Measurements from ENCODE around the gene GNG10.
"Not testable (repeated sequence)": the region's sequence is repeated elsewhere in the genome, so short reads cannot be mapped to it uniquely, and the experiment has no call there.

Gene GNG10

GRCh38 chr9:111661150-111661801, at the start of gene GNG10:
Gene GNG10 (plus strand): TSS chr9:111661605. CDS start chr9:111661635, 30 bp downstream.
- peak; percentile 35 for DNase-seq (ENCODE audit: low spot score)

- no peak for DNase-seq (ENCODE audit: low spot score)
These were observed 47.9 kb upstream of the GNG10 start for GRCh38 chr9:111613436-111614040.

GRCh38 chr9:111615928-111616327, 45.5 kb upstream of the GNG10 start:
- DNase-seq (ENCODE audit: low spot score) = no peak

GRCh38 chr9:111617349-111617748, 44.1 kb upstream of the GNG10 start:
- DNase-seq (ENCODE audit: low spot score) = not testable (repeated sequence)

GRCh38 chr9:111621895-111622480, 39.4 kb upstream of the GNG10 start:
- DNase-seq (ENCODE audit: low spot score) = no peak

- DNase-seq (ENCODE audit: low spot score) = no peak
These were observed 38.8 kb upstream of the GNG10 start for GRCh38 chr9:111622626-111623025.

- no peak for DNase-seq (ENCODE audit: low spot score)
These were observed 34.0 kb upstream of the GNG10 start for GRCh38 chr9:111627260-111627963.

- no peak for DNase-seq (ENCODE audit: low spot score)
These were observed 33.0 kb upstream of the GNG10 start for GRCh38 chr9:111628411-111628810.

- DNase-seq (ENCODE audit: low spot score) = no peak
These were observed 31.0 kb upstream of the GNG10 start for GRCh38 chr9:111630182-111630963.

GRCh38 chr9:111630964-111631213, 30.5 kb upstream of the GNG10 start:
- DNase-seq (ENCODE audit: low spot score) = no peak

GRCh38 chr9:111631214-111631971, 30.0 kb upstream of the GNG10 start, which contains the start of gene DNAJC25:
Gene DNAJC25 (plus strand): TSS chr9:111631334. CDS start chr9:111631408, 74 bp downstream.
- peak; percentile 99 for DNase-seq (ENCODE audit: low spot score)

- DNase-seq (ENCODE audit: low spot score) = no peak
These were observed 29.3 kb upstream of the GNG10 start for GRCh38 chr9:111632060-111632459.

- DNase-seq (ENCODE audit: low spot score) = no peak
These were observed 28.6 kb upstream of the GNG10 start for GRCh38 chr9:111632695-111633388.

- DNase-seq (ENCODE audit: low spot score) = no peak
These were observed 28.0 kb upstream of the GNG10 start for GRCh38 chr9:111633389-111633736.

- DNase-seq (ENCODE audit: low spot score) = no peak
These were observed 26.5 kb upstream of the GNG10 start for GRCh38 chr9:111634860-111635259.

GRCh38 chr9:111637421-111637950, 23.9 kb upstream of the GNG10 start:
- no peak for DNase-seq (ENCODE audit: low spot score)

- no peak for DNase-seq (ENCODE audit: low spot score)
These were observed 17.1 kb upstream of the GNG10 start for GRCh38 chr9:111644195-111644772.

- DNase-seq (ENCODE audit: low spot score) = no peak
These were observed 15.6 kb upstream of the GNG10 start for GRCh38 chr9:111645806-111646205.

GRCh38 chr9:111646417-111646816, 15.0 kb upstream of the GNG10 start:
- no peak for DNase-seq (ENCODE audit: low spot score)

- no peak for DNase-seq (ENCODE audit: low spot score)
These were observed 13.3 kb upstream of the GNG10 start for GRCh38 chr9:111648066-111648465.
